ENCODE data around the gene IL17REL.

The IL17REL gene

DNA sequence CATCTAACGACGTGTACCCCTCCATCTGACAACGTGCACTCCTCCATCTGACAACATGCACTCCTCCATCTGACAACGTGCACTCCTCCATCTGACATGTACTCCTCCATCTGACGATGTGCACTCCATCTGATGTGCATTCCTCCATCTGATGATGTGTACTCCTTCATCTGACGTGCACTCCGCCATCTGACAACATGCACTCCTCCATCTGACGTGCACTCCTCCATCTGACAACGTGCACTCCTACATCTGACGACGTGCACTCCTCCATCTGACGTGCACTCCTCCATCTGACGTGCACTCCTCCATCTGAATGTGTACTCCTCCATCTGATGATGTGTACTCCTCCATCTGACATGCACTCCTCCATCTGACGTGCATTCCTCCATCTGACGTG, 8.0 kb upstream of the IL17REL start:
- DNase-seq, result no peak

DNA sequence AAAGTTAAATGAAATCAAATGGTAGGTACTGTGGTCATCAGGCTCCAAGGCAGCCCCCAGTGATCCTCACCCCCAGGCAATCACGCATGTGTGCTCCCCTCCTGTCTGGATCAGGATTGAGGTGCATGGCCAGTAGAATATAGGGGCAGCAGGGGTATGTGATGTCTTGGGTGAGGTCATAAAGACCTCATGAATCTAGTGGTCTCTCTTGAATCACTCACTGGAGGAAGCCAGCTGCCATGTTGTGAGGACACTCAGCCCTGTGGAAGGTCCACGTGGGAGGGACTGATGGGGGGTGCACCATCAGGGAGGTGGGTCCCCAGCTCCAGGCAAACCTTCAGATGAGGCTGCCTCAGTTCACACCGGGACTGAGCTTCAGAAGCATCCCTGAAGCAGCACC, 6.8 kb upstream of the IL17REL start:
- peak; percentile 59 to 61 for DNase-seq

GRCh38 chr22:50018608-50019285, 6.2 kb upstream of the IL17REL start:
- peak; percentile 45 to 55 for DNase-seq

DNA sequence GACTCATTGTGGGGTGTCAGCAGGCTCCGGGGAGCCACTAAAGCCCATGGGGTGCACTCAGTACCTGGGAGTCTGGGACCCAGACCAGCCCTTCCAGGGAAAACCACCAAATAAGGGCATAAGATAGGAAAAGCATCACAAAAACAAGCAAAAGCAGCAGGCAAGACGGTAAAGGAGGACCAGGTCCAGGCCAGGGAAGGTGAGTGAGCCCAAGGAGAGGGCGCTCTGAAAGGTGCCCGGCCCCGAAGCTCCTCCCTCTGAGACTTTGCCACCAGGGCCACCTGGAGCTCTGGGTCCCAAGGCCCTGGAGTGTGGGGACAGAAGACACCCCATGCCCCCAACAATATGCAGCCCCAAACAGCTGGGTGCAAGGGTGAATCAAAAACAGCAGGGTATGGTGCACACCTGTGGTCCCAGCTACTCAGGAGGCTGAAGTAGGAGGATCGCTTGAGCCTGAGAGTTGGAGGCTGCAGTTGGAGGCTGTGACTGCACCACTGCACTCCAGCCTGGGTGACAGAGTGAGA, 5.2 kb upstream of the IL17REL start:
- no peak for DNase-seq

DNA sequence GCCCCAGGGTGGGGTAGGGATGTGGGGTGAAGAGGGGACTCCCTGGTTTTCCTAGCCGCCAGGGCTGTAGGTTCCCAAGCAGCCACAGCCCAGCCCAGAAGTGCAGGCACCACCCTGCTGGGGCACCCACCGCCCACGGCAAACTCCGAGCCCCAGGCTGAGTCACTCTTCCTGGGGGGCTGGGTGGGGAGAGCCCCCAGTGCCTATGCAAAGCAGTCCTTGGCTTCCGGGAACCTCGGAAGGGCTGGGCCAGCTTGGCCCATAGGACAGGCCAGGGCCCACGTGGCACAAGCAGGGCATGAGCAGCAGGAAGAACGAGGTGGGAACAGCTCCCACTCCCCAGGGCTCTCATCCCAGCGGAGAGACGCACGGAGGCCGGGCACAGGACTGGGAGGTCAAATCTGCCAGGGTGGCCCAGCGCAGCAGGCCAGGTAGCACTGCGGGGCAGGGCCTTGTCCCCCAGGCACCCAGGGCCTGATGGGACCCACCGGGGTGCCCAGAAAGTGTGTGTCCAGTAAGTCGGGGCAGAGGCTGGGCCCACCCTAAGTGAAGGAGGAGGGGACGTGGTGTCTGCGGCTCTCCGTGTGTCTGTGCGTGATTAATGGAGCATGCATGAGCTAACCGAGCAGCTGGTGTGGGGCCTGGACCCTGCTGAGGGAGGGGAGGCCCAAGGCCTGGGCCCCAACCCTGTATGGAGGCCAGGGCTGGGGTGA, 4.6 kb upstream of the IL17REL start:
- peak; percentile 90 to 92 for DNase-seq

DNA sequence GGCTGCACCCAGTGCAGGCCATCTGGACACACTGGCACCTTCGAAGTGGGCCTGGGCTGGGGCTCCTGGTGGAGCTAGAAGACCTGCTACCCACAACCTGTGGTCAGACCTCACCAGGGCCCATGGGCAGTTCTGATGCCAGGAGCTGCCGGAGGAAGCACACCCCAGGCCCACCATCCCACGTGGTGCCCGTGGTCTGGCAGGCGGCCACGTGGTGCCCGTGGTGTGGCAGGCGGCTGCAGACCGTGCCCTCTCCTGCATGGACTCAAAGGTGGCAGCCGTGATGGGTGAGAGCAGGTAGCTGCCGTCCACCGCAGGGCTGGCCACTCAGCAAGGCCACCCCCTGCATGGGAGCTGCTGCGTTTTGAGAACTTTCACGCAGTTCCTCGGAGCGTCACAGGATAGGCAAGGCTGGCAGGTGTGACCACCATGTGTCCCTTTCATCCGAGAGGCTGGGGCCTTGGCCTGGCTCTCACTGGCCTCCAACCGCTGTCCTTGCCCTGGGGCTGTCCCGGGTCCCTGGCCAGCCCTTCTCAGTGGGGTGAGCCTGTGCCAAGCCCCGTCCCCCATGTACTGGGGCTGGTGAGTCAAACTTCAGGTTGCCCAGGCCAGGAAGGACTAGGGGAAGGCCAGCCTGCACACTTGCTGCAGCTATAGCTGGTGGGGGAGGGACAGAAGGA, 3.9 kb upstream of the IL17REL start:
- DNase-seq, result no peak

GRCh38 chr22:50015451-50016307, 3.1 kb upstream of the IL17REL start:
- DNase-seq, result peak in 1 of 2 experiments; percentile 41

- peak in 1 of 2 experiments; percentile 45 for DNase-seq
Observed at GRCh38 chr22:50014655-50015401, 2.3 kb upstream of the IL17REL start.

DNA sequence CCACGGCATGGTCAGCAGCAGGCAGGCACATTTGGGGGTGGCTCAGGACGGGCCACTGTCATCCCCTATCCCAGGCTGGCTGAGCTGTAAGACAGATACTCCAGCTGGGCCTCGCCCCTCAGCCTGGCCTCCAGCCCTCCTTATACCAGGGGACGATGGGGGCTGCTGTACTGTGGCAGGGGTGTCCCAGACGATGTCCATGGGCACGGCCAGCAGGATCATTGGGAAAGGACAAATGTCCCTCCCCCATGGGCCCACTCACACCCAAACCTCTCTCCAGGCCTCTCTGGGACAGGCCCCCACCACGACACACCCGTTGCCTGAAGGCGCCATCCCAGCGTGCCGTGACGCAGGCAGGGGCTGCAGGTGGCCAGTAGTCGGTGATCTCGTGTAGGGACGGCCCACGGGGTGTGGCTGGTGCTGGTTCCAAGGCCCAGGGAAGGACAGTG, 1.5 kb upstream of the IL17REL start:
- no peak for DNase-seq

DNA sequence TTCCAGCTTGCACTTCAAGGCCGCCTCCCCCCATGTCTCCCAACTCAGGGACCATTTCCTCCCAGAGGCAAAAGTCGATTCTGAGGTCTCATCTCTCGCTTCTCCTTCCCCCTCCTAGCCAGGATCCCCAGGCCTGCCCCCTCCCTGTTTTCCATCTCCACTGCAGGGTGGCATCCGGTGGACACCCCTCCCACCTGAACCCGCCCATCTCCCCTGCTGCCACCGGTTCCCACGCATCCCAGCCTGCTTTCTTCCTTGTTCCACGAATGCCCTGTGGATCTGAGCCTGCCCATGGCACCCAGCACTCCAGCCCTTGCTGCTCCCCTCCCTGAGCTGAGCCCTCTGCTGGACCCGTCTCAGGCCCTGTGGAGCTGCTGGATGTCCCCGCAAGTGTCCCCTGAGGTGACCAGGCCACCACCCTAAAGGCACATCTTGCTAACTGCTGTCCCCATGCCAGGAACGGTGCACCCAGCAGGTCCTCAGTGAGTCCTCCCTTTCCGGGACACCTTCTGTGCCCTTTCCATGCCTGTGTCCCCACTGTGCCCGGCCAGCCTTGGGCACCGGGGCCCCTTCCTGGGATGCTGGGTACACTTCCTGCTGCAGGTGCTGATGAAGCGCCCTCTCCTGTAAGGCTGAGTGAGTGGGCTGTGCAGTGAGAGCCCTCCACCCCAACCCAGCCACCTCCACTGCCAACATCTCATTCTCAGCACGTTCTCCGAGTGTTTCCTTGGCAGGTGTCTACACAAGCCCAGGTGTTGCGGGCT, 936 bp downstream of the IL17REL start:
- DNase-seq, result no peak

GRCh38 chr22:50010676-50011446, 1.7 kb downstream of the IL17REL start:
- peak in 1 of 2 experiments; percentile 50 for DNase-seq

GRCh38 chr22:50009765-50010675, 2.5 kb downstream of the IL17REL start:
- DNase-seq, result no peak

GRCh38 chr22:50009251-50009650, 3.3 kb downstream of the IL17REL start:
- DNase-seq, result no peak

GRCh38 chr22:50008151-50009040, 4.2 kb downstream of the IL17REL start:
- DNase-seq, result no peak

DNA sequence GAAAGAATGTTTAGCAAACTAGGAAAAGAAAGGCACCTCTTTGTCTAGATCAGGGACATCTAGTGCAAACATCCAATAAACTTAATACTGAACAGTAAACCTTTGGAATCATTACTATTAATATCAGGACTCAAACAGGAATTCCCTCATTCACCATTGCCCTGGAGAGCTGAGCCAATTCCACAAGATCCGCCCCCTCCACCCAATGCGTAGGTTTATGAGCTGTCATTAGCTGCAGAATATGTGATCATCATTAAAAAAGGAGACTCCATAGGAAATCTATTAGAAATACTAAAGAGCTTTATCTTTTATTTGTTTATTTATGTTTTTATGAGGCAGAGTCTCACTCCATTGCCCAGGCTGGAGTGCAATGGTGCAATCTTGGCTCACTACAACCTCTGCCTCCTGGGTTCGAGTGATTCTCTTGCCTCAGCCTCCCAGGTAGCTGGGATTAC, 5.5 kb downstream of the IL17REL start:
- no peak for DNase-seq

GRCh38 chr22:50004918-50005317, 7.6 kb downstream of the IL17REL start:
- no peak for DNase-seq

DNA sequence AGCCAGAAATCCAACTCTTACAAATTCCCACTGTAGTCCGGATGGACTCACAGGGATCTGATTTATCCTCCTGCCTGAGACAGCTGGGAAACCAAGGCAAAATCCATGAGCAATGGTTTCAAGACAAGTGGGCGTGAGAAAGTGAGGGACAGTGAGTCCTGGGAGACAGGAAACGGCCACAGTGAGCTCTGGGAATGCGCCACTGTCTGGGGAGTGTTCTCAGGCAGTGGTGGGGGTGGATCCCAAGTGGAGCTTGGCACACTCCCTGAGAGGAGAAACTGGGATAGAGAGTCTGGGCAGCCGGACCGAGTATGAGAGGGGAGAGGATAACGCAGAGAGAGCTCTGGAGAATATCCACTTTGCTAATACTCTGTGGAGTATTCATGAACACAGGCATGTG, 9.8 kb downstream of the IL17REL start:
- no peak for DNase-seq

All from activated T-cell treated with anti-CD3 and anti-CD28 coated beads, Interleukin-2, amount 50 U/mL, for 48 hours (primary cell).